GM12865 (cell line): ENCODE results near the gene STRN4.
"Not testable (repeated sequence)": the region's sequence is repeated elsewhere in the genome, so short reads cannot be mapped to it uniquely, and the experiment has no call there.

ENCODE experiments used
- DNase-seq: peaks from one replicate; pipeline ENCODE4 v3.0.0; 2010; ENCODE audit warnings: low read depth
- H3K4me3 ChIP-seq: 2 replicates; pipeline ENCODE4 v1.5.1; 2011; ENCODE audit warnings: mild to moderate bottlenecking, low read depth, low read length, control low read depth
- CTCF ChIP-seq: IDR thresholded peaks from 2 replicates; pipeline ENCODE4 v1.5.1; 2011; ENCODE audit warnings: low read length, control low read depth, low read depth, inconsistent platforms; ENCODE audit not compliant: insufficient read depth; ENCODE audit errors: missing control alignments

Gene STRN4

GRCh38 chr19:46772170-46773017 lies 26.1 kb upstream of the STRN4 start:
- no peak for DNase-seq
- TF ChIP-seq CTCF: no peak
- H3K4me3 ChIP-seq: no peak overlapping the region

- DNase-seq, H3K4me3 ChIP-seq: not testable (repeated sequence)
Observed at GRCh38 chr19:46768746-46769145, 22.5 kb upstream of the STRN4 start.

- peak; percentile 60 for DNase-seq
- peak; percentile 77 for TF ChIP-seq CTCF
- no peak overlapping the region for H3K4me3 ChIP-seq
Observed at GRCh38 chr19:46766569-46767317, 20.5 kb upstream of the STRN4 start.

- no peak overlapping the region for H3K4me3 ChIP-seq
- DNase-seq: no peak
- no peak for TF ChIP-seq CTCF
Observed at GRCh38 chr19:46764817-46765291, 18.6 kb upstream of the STRN4 start.

- DNase-seq: no peak
- TF ChIP-seq CTCF: no peak
Observed at GRCh38 chr19:46762245-46762890, 16.1 kb upstream of the STRN4 start.

GRCh38 chr19:46761418-46761831 lies 15.2 kb upstream of the STRN4 start:
- DNase-seq: no peak
- no peak for TF ChIP-seq CTCF
- H3K4me3 ChIP-seq: no peak overlapping the region

More at GRCh38 chr19:46762245-46762890, 16.1 kb upstream of the STRN4 start:
- H3K4me3 ChIP-seq: no peak overlapping the region

GRCh38 chr19:46760897-46761296 lies 14.6 kb upstream of the STRN4 start:
- H3K4me3 ChIP-seq, DNase-seq: not testable (repeated sequence)
